ENCODE measurements around the gene TLR9.

DNA sequence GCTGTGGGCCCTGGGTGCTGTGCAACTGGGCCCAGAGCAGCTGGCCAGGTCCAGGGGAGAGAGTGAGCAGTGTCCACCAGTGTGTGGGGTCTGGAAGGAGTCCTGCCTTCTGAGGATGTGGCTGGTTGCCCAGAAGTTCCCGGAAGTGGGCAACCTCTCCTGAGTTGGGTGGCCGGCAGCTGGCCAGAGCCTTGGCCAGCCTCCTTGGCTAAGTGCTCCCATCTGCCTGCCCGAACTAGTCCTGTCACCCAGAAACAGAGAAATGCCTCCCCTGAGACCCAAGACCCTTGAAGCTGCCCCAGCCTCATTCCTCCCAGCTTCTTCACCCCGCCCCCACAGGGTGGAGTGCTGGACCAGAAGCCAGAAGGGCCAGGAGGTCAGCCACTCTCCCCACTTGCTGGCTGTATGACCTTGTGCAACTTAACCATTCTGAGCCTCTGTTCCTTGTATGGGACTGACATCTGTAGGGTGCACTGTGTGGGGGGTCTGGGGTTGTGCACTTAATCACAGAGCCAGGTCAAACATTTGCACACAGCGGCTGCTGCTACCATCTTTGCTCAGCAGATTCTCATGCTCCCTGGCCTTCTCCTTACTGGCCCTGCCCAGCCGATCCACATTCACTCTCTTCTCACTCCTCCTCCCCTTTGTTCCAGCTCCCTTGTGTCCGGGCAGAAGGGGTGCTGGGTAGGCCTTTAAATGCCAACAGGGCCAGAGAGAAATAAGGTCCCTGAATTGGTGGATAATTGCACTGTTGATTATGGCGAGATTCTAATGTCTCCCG is 35.0 kb downstream of the TLR9 start:
- TF ChIP-seq POLR2AphosphoS5 (IDR thresholded peaks at IDR 0.05; ENCODE audit: insufficient read depth in 1 of 2, low read depth in 1 of 2) (peak in 1 of 2 donors; percentile 48), CTCF (IDR thresholded peaks at IDR 0.05) (no peak), POLR2A (IDR thresholded peaks at IDR 0.05) (no peak)

Measured in vagina (tissue), 2 donors.